ENCODE data around the gene PTPRT.

PTPRT gene

DNA sequence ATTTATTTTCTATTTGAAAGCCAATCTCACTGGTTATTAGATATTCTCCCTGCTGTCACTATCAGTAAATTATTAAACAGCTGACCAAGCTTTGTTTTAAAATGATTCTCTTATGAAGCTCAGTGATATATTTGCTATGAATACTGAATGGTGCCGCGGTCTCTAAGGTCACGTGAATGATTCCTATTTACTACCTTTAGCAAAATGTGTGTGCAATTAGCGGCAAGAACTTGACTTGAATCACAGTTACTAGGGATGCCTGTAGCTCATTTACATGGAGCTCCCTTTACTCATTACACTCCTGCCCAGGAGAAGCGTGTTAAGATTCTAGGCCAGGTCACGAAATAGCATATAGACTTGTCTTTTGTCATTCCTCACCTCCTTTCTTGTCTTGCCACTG lies 12.4 kb upstream of the PTPRT start:
- Histone ChIP-seq H3K27ac (ENCODE audit: low read depth, low read length) (no peak overlapping the region), H2AFZ (ENCODE audit: low read length, unreplicated experiment) (no peak overlapping the region), H3K27me3 (ENCODE audit: insufficient read depth, low read length) (no peaks in the 10 kb centered on the region), H3K36me3 (ENCODE audit: insufficient read depth, low read length) (no peaks in the 10 kb centered on the region), H3K79me2 (ENCODE audit: control insufficient read depth, insufficient read depth, low read length, unreplicated experiment) (no peaks in the 10 kb centered on the region), H3K4me3 (ENCODE audit: low read depth, low read length) (no peak overlapping the region), H3K4me1 (ENCODE audit: control insufficient read depth, insufficient read depth, low read length, unreplicated experiment) (no peaks in the 10 kb centered on the region)

DNA sequence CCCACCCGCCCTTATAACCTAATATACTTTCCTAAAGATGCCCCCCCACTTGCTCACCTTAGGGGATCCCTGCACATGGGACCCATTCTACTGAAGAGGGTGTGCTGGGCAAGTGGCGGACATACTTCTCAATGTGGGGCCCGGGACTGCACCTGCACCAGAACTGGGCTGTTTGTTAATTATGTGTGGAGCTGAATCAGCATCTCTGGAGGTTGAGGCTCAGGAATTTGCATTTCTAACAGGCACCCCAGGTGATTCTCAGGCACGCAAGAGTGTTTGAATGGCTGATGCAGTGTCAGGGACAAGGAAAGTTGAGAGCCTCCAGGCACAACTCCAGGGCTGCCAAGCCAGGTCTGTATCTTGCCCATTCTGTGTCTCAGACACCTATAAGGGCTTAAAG lies 8.9 kb upstream of the PTPRT start:
- no peaks in the 10 kb centered on the region for H3K27me3 ChIP-seq (ENCODE audit: insufficient read depth, low read length)
- no peak overlapping the region for H3K27ac ChIP-seq (ENCODE audit: low read depth, low read length)
- H3K4me1 ChIP-seq (ENCODE audit: control insufficient read depth, insufficient read depth, low read length, unreplicated experiment), result no peaks in the 10 kb centered on the region

DNA sequence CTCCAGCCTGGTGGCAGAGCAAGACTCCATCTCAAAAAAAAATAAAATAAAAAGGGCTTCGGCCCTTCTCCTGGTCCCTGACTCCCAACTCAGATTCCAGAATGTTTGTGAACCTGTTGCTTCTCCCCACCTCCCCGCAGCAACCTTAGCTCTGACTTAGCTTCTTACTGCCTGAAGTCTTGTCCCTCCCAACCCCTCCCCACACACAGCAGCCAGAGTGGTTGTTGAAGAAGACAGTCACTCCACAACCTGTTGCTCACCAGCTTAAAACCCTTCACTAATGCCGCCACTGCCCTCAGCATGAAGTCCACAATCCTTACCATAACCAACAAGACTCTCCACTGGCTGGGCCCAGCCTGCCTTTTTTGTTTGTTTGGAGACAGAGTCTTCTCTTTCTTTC lies 6.5 kb upstream of the PTPRT start:
- peaks cover 3% of the 10 kb centered on the region for H3K27me3 ChIP-seq (ENCODE audit: insufficient read depth, low read length)
- no peak overlapping the region for H3K4me3 ChIP-seq (ENCODE audit: low read depth, low read length)
- H2AFZ ChIP-seq (ENCODE audit: low read length, unreplicated experiment), result no peak overlapping the region
- no peaks in the 10 kb centered on the region for H3K4me1 ChIP-seq (ENCODE audit: control insufficient read depth, insufficient read depth, low read length, unreplicated experiment)
- no peak overlapping the region for H3K27ac ChIP-seq (ENCODE audit: low read depth, low read length)
- H3K36me3 ChIP-seq (ENCODE audit: insufficient read depth, low read length), result no peaks in the 10 kb centered on the region
- H3K79me2 ChIP-seq (ENCODE audit: control insufficient read depth, insufficient read depth, low read length, unreplicated experiment), result no peaks in the 10 kb centered on the region

More for the DNA sequence above, 8.9 kb upstream of the PTPRT start:
- Histone ChIP-seq H3K36me3 (ENCODE audit: insufficient read depth, low read length) (no peaks in the 10 kb centered on the region), H3K79me2 (ENCODE audit: control insufficient read depth, insufficient read depth, low read length, unreplicated experiment) (no peaks in the 10 kb centered on the region), H2AFZ (ENCODE audit: low read length, unreplicated experiment) (no peak overlapping the region), H3K4me3 (ENCODE audit: low read depth, low read length) (no peak overlapping the region)

DNA sequence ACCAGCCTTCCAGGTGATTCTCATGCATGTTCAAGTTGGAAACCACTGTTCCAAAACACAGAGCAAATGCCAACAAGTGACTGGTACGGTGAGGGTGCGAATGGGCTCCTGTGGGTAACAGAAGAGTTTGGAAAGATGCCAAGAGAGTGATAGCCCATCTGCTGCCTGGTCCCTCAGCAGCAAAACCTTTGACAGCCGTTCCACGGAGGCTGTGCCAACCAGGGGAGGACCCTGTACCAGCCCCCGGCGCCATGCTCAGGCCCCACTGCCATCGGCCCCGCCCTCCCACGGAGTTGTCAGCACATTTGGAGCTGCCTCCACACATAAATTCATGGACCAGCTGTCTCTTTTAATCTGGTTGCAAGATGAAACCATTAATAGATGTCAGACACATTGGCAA lies 4.4 kb upstream of the PTPRT start:
- no peak overlapping the region for H3K27ac ChIP-seq (ENCODE audit: low read depth, low read length)
- H2AFZ ChIP-seq (ENCODE audit: low read length, unreplicated experiment), result no peak overlapping the region
- H3K36me3 ChIP-seq (ENCODE audit: insufficient read depth, low read length), result no peaks in the 10 kb centered on the region
- H3K4me3 ChIP-seq (ENCODE audit: low read depth, low read length), result no peak overlapping the region
- H3K4me1 ChIP-seq (ENCODE audit: control insufficient read depth, insufficient read depth, low read length, unreplicated experiment), result no peaks in the 10 kb centered on the region
- peaks cover 20% of the 10 kb centered on the region for H3K27me3 ChIP-seq (ENCODE audit: insufficient read depth, low read length)
- no peaks in the 10 kb centered on the region for H3K79me2 ChIP-seq (ENCODE audit: control insufficient read depth, insufficient read depth, low read length, unreplicated experiment)

DNA sequence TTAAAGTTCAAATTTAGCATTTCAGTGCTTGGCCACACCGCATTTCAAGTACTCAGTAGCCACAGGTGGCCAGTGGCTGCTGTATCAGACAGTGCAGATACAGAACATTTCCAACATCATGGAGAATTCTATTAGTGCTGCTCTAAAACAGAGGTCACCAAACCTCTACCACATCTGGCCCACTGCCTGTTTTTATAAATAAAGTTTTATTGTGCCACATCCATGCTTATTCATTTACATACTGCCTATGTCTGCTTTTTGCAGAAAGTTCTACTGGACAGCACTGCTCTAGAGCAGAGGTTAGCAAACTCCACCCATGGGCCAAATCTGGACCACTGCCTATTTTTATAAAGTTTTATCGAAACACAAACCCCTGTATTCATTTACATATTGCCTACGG lies 3.7 kb upstream of the PTPRT start:
- Histone ChIP-seq H3K27me3 (ENCODE audit: insufficient read depth, low read length) (peaks cover 27% of the 10 kb centered on the region), H3K4me3 (ENCODE audit: low read depth, low read length) (no peak overlapping the region), H3K27ac (ENCODE audit: low read depth, low read length) (no peak overlapping the region), H3K4me1 (ENCODE audit: control insufficient read depth, insufficient read depth, low read length, unreplicated experiment) (no peaks in the 10 kb centered on the region), H3K79me2 (ENCODE audit: control insufficient read depth, insufficient read depth, low read length, unreplicated experiment) (no peaks in the 10 kb centered on the region), H3K36me3 (ENCODE audit: insufficient read depth, low read length) (no peaks in the 10 kb centered on the region), H2AFZ (ENCODE audit: low read length, unreplicated experiment) (no peak overlapping the region)

DNA sequence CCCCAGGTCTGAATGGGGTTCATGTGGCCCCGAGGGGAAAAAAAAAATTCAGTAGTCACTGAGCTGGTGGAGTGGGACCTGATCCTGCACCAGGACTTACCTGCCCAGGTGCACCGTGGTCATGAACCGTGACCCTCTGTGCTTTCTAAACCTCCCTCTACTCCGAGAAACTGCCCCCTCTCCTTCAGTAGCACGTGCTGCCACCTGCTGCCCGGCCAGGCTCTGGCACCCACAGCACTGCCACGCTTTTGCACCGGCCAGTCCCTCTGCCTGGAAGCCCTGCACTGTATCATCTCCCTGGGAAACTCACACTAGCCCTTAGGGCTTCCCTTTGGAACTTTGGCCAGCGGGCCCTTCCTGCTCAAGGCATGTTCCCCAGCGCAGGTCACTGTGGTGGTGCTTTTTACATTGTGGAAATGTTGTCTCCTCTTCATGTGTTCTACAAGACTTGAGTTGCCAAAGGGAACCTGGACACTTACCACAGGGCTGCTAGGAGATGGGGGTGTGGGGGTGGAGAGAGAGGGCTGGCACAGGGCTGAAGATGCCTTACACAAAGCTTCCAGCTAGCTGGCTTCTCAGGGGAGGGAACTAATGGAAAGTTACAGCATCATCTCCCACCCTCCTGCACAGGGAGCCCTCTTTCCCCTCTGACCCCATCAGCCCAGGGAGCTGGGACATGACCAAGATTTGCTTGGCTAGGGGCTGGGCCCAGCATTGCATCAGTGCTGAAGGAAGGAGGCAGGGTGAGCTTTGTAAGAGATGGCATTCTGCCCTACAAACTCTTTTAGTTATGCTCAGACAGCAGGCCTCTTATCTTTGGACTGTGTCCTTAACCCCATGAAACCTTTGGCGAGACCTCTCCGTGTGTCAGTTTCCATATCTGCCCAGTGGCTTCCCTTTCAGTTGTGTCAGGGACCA lies 2.5 kb upstream of the PTPRT start:
- no peak overlapping the region for H2AFZ ChIP-seq (ENCODE audit: low read length, unreplicated experiment)
- H3K36me3 ChIP-seq (ENCODE audit: insufficient read depth, low read length), result no peaks in the 10 kb centered on the region
- H3K4me1 ChIP-seq (ENCODE audit: control insufficient read depth, insufficient read depth, low read length, unreplicated experiment), result no peaks in the 10 kb centered on the region
- H3K4me3 ChIP-seq (ENCODE audit: low read depth, low read length), result no peak overlapping the region
- H3K27ac ChIP-seq (ENCODE audit: low read depth, low read length), result no peak overlapping the region
- peaks cover 33% of the 10 kb centered on the region for H3K27me3 ChIP-seq (ENCODE audit: insufficient read depth, low read length)
- no peaks in the 10 kb centered on the region for H3K79me2 ChIP-seq (ENCODE audit: control insufficient read depth, insufficient read depth, low read length, unreplicated experiment)

DNA sequence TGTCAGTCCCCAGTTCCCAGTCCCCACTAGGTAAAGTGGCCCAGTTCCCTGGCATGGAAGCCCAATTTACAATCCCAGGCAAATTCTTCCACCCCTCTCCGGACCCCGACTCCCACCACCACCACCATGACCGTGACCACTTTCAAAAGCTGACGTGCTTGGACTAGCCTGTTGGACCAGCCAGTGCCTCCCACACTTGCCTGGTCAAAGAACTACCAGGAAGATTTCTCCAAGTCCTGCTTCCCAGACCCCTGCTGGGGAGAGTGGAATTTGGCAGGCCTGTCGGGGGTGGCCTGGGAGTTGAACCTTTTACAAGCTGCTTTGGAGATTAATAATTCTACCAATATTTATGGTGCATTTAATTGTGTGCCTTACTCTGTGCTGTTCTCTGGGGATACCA lies 1.4 kb upstream of the PTPRT start:
- Histone ChIP-seq H2AFZ (ENCODE audit: low read length, unreplicated experiment) (no peak overlapping the region), H3K79me2 (ENCODE audit: control insufficient read depth, insufficient read depth, low read length, unreplicated experiment) (no peaks in the 10 kb centered on the region), H3K36me3 (ENCODE audit: insufficient read depth, low read length) (no peaks in the 10 kb centered on the region), H3K27me3 (ENCODE audit: insufficient read depth, low read length) (peaks cover 33% of the 10 kb centered on the region), H3K4me1 (ENCODE audit: control insufficient read depth, insufficient read depth, low read length, unreplicated experiment) (no peaks in the 10 kb centered on the region), H3K27ac (ENCODE audit: low read depth, low read length) (no peak overlapping the region), H3K4me3 (ENCODE audit: low read depth, low read length) (no peak overlapping the region)

DNA sequence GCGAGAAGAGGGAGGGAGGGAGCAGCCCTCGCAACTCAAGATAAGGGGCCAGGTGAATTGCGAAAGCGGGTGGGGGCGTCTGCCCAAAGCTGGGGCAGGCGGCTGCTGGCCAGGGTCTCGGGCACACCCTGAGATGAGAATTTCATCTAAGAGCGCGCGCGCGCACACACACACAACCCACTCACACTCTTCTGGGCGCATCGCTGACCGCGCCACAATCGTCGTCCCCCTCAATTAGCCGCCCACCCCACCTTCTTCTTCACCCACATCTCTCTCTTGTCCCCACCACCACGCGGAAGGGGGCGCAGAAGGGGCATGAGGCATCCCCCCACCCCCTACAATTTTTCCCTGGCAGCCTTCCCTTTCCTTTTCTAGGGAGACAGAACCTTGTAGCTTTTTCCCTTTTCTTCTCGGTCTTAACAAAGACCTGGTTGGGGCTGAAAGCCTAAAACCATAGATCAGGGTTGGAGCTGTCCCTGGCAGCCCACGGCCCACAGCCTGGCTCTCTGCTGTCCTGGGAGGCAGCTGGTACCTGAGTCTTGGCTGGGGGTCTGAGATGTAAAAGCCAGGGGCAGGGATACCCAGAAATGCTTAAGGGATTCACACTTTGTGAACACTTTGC lies 737 bp upstream of the PTPRT start:
- H3K27ac ChIP-seq (ENCODE audit: low read depth, low read length), result no peak overlapping the region
- no peaks in the 10 kb centered on the region for H3K4me1 ChIP-seq (ENCODE audit: control insufficient read depth, insufficient read depth, low read length, unreplicated experiment)
- no peak overlapping the region for H2AFZ ChIP-seq (ENCODE audit: low read length, unreplicated experiment)
- no peaks in the 10 kb centered on the region for H3K36me3 ChIP-seq (ENCODE audit: insufficient read depth, low read length)
- peaks cover 33% of the 10 kb centered on the region for H3K27me3 ChIP-seq (ENCODE audit: insufficient read depth, low read length)
- H3K79me2 ChIP-seq (ENCODE audit: control insufficient read depth, insufficient read depth, low read length, unreplicated experiment), result no peaks in the 10 kb centered on the region
- no peak overlapping the region for H3K4me3 ChIP-seq (ENCODE audit: low read depth, low read length)

DNA sequence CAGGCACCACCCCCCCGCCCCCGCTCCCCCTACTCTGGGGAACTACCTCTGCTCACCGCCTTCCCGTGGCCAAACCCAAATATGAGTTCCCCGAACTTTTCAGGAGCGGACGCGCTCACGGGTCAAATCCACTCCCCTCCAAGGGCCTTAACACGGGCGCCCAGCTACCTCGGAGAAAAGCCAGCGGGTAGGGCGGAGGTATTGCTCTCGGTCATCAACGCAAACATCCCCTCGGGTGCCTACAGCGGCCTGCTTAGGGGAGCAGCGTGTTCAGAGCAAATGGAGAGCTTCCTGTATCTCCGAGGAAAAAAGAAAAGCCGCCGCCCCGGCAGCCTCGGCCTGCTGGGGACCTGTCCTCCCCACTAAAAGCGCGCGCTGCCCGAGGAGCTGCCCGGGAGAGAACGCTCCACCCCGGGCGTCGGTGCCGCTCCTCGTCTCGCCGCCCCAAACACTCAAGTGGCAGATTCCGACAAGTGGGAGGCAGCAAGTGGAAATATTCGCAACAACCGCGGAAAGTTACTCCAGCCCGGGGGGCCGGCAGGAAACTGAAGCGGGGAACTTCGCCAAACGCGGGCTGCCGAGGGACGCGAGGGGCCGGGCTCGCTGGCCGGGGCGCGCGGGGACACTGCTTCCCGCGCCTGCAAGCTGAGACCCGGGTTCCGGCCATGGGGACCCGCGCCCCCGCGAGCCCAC lies 699 bp downstream of the PTPRT start:
- Histone ChIP-seq H3K36me3 (ENCODE audit: insufficient read depth, low read length) (no peaks in the 10 kb centered on the region), H3K27ac (ENCODE audit: low read depth, low read length) (no peak overlapping the region), H3K4me3 (ENCODE audit: low read depth, low read length) (no peak overlapping the region), H3K27me3 (ENCODE audit: insufficient read depth, low read length) (peaks cover 33% of the 10 kb centered on the region), H3K79me2 (ENCODE audit: control insufficient read depth, insufficient read depth, low read length, unreplicated experiment) (no peaks in the 10 kb centered on the region), H2AFZ (ENCODE audit: low read length, unreplicated experiment) (no peak overlapping the region), H3K4me1 (ENCODE audit: control insufficient read depth, insufficient read depth, low read length, unreplicated experiment) (no peaks in the 10 kb centered on the region)

DNA sequence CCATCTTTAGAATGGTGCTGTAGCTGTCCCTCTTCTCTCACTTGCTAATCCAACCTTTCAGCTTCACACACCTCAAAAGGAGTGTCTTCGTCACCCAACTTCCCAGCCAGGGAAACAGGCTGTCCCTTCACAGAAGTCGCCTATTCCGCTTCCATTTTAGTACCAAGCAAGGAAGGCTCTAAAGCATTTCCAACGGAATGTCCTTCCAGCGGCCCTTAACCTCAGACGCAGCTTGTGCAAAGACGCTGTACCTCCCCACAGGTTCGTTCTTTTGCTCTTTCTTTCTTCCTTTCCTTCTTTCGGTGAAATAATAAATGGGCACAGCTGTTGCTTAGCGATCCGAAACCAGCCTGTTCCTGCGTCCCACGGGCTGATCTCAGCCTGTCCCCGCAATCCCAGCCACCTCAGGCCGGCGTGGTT lies 1.5 kb downstream of the PTPRT start:
- H3K4me3 ChIP-seq (ENCODE audit: low read depth, low read length), result no peak overlapping the region
- H3K27me3 ChIP-seq (ENCODE audit: insufficient read depth, low read length), result peaks cover 33% of the 10 kb centered on the region
- no peaks in the 10 kb centered on the region for H3K36me3 ChIP-seq (ENCODE audit: insufficient read depth, low read length)
- H3K27ac ChIP-seq (ENCODE audit: low read depth, low read length), result no peak overlapping the region
- H3K4me1 ChIP-seq (ENCODE audit: control insufficient read depth, insufficient read depth, low read length, unreplicated experiment), result no peaks in the 10 kb centered on the region
- H3K79me2 ChIP-seq (ENCODE audit: control insufficient read depth, insufficient read depth, low read length, unreplicated experiment), result no peaks in the 10 kb centered on the region
- H2AFZ ChIP-seq (ENCODE audit: low read length, unreplicated experiment), result no peak overlapping the region
